ENCODE measurements around the gene IL1RL2.

DNA sequence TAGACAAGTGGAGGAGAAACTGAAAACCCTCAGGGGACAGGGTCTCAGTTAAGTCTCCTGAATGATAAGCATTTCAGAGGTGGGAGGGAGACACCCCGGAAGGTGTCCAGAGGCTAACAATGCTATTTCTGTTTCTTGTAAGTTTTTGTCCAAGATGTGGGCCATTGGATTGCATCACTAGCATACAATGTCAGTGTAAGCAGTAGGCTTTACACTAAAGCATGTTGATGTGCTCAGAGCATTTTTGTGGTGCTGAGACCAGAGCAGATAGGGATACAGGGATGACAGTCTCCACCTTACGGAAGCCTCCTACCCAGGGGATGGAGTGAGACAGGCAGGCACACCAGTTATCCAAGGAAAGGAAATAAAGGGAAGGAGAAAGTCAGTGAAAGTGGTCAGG is 46.4 kb upstream of the IL1RL2 start:
- TF ChIP-seq CTCF (IDR thresholded peaks at IDR 0.05) = no peak
- TF ChIP-seq POLR2A (IDR thresholded peaks at IDR 0.05) = no peak

Data from ovary (tissue), 3 donors.